Esophagus squamous epithelium (tissue), 4 donors: ENCODE results near the gene IFRD2.

Experiments used
- CTCF ChIP-seq, 6 experiments: fragments of 450-650 bp in 4 of 6; fragments of 200-600 bp in 2 of 6; sonication (generic) in 2 of 6; IDR thresholded peaks; one replicate each; pipeline ENCODE4 v1.5.1; 2016 to 2019; ENCODE audit warnings: antibody characterized with exemption in 6 of 6, mild to moderate bottlenecking in 4 of 6, moderate library complexity in 4 of 6
- POLR2A ChIP-seq, 4 donors: fragments of 450-650 bp; IDR thresholded peaks; one replicate each; pipeline ENCODE4 v1.6.1; 2017; ENCODE audit warnings: antibody characterized with exemption in 4 of 4, mild to moderate bottlenecking in 4 of 4, moderate library complexity in 3 of 4

- no peak for TF ChIP-seq CTCF (IDR thresholded peaks at IDR 0.05)
- TF ChIP-seq POLR2A (IDR thresholded peaks at IDR 0.05) = peak in 1 of 4 donors; percentile 32
Observed at GRCh38 chr3:50254577-50255250, 37.5 kb downstream of the IFRD2 start.
